Measurements from ENCODE around the gene C8A. TPM values are rescaled to one million over a fixed set of nuclear protein-coding genes. Genes with fewer than 3 reads are reported as not detected.

The C8A gene
- total and polyA plus RNA-seq, 2 donors (not counting 1 experiment from before 2014, with no cell fraction given), result not detected

GRCh38 chr1:56816909-56817308 lies 37.7 kb upstream of the C8A start:
- H3K9me3 ChIP-seq (ENCODE audit: control insufficient read depth, insufficient read depth, low read depth, low read length), result no peaks in the 10 kb centered on the region
- peaks cover 4% of the 10 kb centered on the region for H3K27me3 ChIP-seq (ENCODE audit: control insufficient read depth, insufficient read depth, low read length)
- no peak overlapping the region for H3K4me2 ChIP-seq (ENCODE audit: extremely low read depth, insufficient read depth, low read length)
- H2AFZ ChIP-seq (ENCODE audit: low read length), result no peak overlapping the region
- peaks cover 2% of the 10 kb centered on the region for H3K4me1 ChIP-seq (ENCODE audit: control insufficient read depth, extremely low read depth, insufficient read depth, low read length)
- H3K36me3 ChIP-seq (ENCODE audit: control insufficient read depth, insufficient read depth, low read length), result no peaks in the 10 kb centered on the region
- no peaks in the 10 kb centered on the region for H4K20me1 ChIP-seq (ENCODE audit: control insufficient read depth, extremely low read depth, insufficient read depth, low read length)
- TF ChIP-seq EZH2 (IDR thresholded peaks at IDR 0.05; ENCODE audit: low read length, missing control alignments), result no peak
- TF ChIP-seq, protein P1, sequence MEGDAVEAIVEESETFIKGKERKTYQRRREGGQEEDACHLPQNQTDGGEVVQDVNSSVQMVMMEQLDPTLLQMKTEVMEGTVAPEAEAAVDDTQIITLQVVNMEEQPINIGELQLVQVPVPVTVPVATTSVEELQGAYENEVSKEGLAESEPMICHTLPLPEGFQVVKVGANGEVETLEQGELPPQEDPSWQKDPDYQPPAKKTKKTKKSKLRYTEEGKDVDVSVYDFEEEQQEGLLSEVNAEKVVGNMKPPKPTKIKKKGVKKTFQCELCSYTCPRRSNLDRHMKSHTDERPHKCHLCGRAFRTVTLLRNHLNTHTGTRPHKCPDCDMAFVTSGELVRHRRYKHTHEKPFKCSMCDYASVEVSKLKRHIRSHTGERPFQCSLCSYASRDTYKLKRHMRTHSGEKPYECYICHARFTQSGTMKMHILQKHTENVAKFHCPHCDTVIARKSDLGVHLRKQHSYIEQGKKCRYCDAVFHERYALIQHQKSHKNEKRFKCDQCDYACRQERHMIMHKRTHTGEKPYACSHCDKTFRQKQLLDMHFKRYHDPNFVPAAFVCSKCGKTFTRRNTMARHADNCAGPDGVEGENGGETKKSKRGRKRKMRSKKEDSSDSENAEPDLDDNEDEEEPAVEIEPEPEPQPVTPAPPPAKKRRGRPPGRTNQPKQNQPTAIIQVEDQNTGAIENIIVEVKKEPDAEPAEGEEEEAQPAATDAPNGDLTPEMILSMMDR (conservative IDR thresholded peaks at IDR 0.05 in 1 of 2, IDR thresholded peaks at IDR 0.05 in 1 of 2; ENCODE audit: low read depth in 1 of 2, low read length in 2 of 2), result no peak
- DNase-seq (ENCODE audit: low read depth in 2 of 2), result no peak
- H3K79me2 ChIP-seq (ENCODE audit: control insufficient read depth, insufficient read depth, low read length), result no peaks in the 10 kb centered on the region
- H3K27ac ChIP-seq (ENCODE audit: insufficient read depth, low read length), result no peak overlapping the region
- no peak overlapping the region for H3K4me3 ChIP-seq (replicated peaks in 1 of 4; ENCODE audit: control extremely low read depth in 1 of 4, insufficient read depth in 1 of 4, low read depth in 3 of 4, low read length in 4 of 4)
- H3K9ac ChIP-seq (ENCODE audit: insufficient read depth, low read length), result no peak overlapping the region

DNA sequence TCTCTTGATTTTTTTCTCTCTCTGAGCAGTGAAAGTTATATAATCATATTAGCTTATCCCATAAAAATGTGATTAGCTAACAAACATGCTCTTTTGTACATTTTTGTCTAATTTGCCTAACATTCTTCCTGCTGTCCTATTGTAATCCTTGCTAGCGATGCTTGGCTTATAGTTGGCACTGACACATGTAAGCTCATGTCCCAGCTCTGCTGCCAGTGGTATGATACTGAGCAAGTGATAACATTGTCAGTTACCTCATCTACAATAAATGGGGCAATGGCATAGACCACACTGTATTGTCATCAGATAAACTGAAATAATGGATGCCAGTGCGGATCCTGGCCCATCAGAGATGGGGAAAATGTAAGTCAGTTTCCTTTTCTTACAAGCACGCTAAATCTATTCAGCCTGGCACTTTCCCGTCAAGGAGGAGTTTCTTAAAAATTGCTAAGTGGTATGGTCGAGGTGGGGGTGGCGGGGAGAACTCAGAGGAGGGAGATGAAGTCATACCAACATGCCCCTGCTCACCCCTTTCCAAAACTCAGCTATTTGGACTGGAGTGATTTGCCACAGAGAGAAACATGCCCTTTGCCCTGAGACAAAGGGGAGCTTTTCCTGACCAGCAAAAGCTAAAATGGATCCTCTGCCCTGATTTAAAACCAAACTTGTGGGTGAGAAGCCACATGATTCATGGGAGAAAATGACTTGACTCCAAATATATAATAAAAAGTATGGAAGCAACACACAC lies 36.7 kb upstream of the C8A start:
- H3K4me1 ChIP-seq (ENCODE audit: control insufficient read depth, extremely low read depth, insufficient read depth, low read length), result peaks cover 2% of the 10 kb centered on the region
- no peaks in the 10 kb centered on the region for H3K79me2 ChIP-seq (ENCODE audit: control insufficient read depth, insufficient read depth, low read length)
- no peak overlapping the region for H3K4me2 ChIP-seq (ENCODE audit: extremely low read depth, insufficient read depth, low read length)
- no peak overlapping the region for H2AFZ ChIP-seq (ENCODE audit: low read length)
- H3K27me3 ChIP-seq (ENCODE audit: control insufficient read depth, insufficient read depth, low read length), result peaks cover 3% of the 10 kb centered on the region
- peak in 1 of 2 donors; percentile 28 for DNase-seq (ENCODE audit: low read depth in 2 of 2)
- TF ChIP-seq EZH2 (IDR thresholded peaks at IDR 0.05; ENCODE audit: low read length, missing control alignments), result no peak
- TF ChIP-seq, protein P1 (conservative IDR thresholded peaks at IDR 0.05 in 1 of 2, IDR thresholded peaks at IDR 0.05 in 1 of 2; ENCODE audit: low read depth in 1 of 2, low read length in 2 of 2), result no peak
- no peaks in the 10 kb centered on the region for H4K20me1 ChIP-seq (ENCODE audit: control insufficient read depth, extremely low read depth, insufficient read depth, low read length)
- H3K36me3 ChIP-seq (ENCODE audit: control insufficient read depth, insufficient read depth, low read length), result no peaks in the 10 kb centered on the region
- no peaks in the 10 kb centered on the region for H3K9me3 ChIP-seq (ENCODE audit: control insufficient read depth, insufficient read depth, low read depth, low read length)
- no peak overlapping the region for H3K9ac ChIP-seq (ENCODE audit: insufficient read depth, low read length)
- no peak overlapping the region for H3K4me3 ChIP-seq (replicated peaks in 1 of 4; ENCODE audit: control extremely low read depth in 1 of 4, insufficient read depth in 1 of 4, low read depth in 3 of 4, low read length in 4 of 4)
- H3K27ac ChIP-seq (ENCODE audit: insufficient read depth, low read length), result no peak overlapping the region

DNA sequence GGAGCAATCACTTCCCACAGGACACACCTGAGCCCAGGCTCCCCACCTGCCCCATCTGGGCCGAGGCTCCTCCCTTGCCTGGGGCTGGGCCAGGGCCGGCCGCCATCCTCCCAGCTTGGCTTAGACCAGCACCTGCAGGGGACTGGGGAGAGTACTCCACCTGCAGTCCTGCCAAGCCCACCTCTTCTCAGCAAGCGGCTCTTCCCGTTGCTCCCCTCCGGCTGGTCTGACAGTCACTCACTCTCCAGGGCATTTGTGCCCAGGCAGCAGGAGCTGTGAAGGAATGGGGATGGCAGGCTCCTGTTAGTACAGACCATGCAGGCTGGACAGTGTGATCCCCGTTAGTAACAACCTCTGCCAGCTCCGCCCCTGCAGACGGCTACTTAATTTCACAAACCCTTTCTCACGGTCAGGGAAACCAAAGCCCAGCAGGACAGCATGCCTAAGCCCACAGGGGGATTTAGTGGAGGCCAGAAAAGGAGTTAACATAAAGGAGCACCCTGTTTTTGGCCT lies 35.2 kb upstream of the C8A start, which contains the start of gene FYB2:
FYB2 (minus strand) TSS at position 18 of the 513 bp plus-strand sequence. CDS start 114 bp downstream, outside the sequence.
- Histone ChIP-seq H4K20me1 (ENCODE audit: control insufficient read depth, extremely low read depth, insufficient read depth, low read length) (no peaks in the 10 kb centered on the region), H3K4me1 (ENCODE audit: control insufficient read depth, extremely low read depth, insufficient read depth, low read length) (peaks cover 4% of the 10 kb centered on the region), H3K9me3 (ENCODE audit: control insufficient read depth, insufficient read depth, low read depth, low read length) (no peaks in the 10 kb centered on the region), H3K27ac (ENCODE audit: insufficient read depth, low read length) (no peak within 1 kb of the TSS), H3K36me3 (ENCODE audit: control insufficient read depth, insufficient read depth, low read length) (no peaks in the 10 kb centered on the region), H2AFZ (ENCODE audit: low read length) (no peak within 1 kb of the TSS), H3K4me2 (ENCODE audit: extremely low read depth, insufficient read depth, low read length) (no peak within 1 kb of the TSS), H3K9ac (ENCODE audit: insufficient read depth, low read length) (no peak within 1 kb of the TSS), H3K27me3 (ENCODE audit: control insufficient read depth, insufficient read depth, low read length) (no peaks in the 10 kb centered on the region), H3K79me2 (ENCODE audit: control insufficient read depth, insufficient read depth, low read length) (no peaks in the 10 kb centered on the region), H3K4me3 (replicated peaks in 1 of 4; ENCODE audit: control extremely low read depth in 1 of 4, insufficient read depth in 1 of 4, low read depth in 3 of 4, low read length in 4 of 4) (no peak within 1 kb of the TSS)
- TF ChIP-seq EZH2 (IDR thresholded peaks at IDR 0.05; ENCODE audit: low read length, missing control alignments), result no peak
- TF ChIP-seq, protein P1 (conservative IDR thresholded peaks at IDR 0.05 in 1 of 2, IDR thresholded peaks at IDR 0.05 in 1 of 2; ENCODE audit: low read depth in 1 of 2, low read length in 2 of 2), result no peak
- no peak for DNase-seq (ENCODE audit: low read depth in 2 of 2)

All from fibroblast of lung (primary cell).